Dermis blood vessel endothelial cell (primary cell): Measurements from ENCODE around the gene CLIC3. TPM values are rescaled to one million over a fixed set of nuclear protein-coding genes. Genes with fewer than 3 reads are reported as not detected.

ENCODE experiments used
- DNase-seq: peaks from one replicate; pipeline ENCODE4 v3.0.0; 2010
- total RNA-seq: library from RNA; depleted of rRNA; stranded (reverse); fragments of >200 nt; gene quantifications from 2 replicates; pipeline ENCODE4 v1.2.3, GENCODE V29; 2014

The CLIC3 gene
- total RNA-seq, 1 donor from 2014 or later = not detected

- no peak for DNase-seq
These were observed 4.0 kb upstream of the CLIC3 start for GRCh38 chr9:137000177-137000930.

- DNase-seq = peak; percentile 64
These were observed 1.5 kb upstream of the CLIC3 start for GRCh38 chr9:136997830-136998234.

- DNase-seq = no peak
These were observed 1.0 kb upstream of the CLIC3 start for GRCh38 chr9:136997371-136997770.

GRCh38 chr9:136995772-136996311, 526 bp downstream of the CLIC3 start:
- no peak for DNase-seq

GRCh38 chr9:136995362-136995761, 1.0 kb downstream of the CLIC3 start:
- DNase-seq = no peak

GRCh38 chr9:136994888-136995230, 1.5 kb downstream of the CLIC3 start:
- peak; percentile 30 for DNase-seq

- no peak for DNase-seq
These were observed 2.0 kb downstream of the CLIC3 start for GRCh38 chr9:136994180-136994887.

DNA sequence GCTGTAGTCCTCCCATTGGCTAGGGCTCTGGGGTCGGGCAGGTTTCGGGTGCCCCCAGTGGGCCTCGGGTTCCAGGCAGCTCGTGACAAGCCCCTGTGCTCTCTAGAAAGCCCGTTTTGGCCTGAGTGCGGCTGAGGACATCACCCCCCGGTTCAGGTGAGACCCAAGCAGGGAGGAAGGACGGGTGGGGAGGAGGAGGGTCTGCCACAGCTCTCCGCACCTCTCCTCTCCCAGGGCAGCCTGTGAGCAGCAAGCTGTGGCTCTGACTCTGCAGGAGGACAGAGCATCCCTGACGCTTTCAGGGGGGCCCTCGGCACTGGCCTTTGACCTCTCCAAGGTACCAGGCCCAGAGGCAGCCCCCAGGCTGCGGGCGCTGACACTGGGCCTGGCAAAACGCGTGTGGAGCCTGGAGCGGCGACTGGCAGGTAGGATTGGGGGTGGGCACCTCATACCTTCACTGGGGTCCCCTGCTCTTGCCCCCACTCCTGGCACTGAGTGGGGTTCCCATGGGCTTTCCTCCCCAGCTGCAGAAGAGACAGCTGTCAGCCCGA, 3.5 kb downstream of the CLIC3 start:
- DNase-seq = no peak

GRCh38 chr9:136991993-136992818, 4.2 kb downstream of the CLIC3 start, which contains the start of gene PAXX:
TSS of gene PAXX (plus strand) at chr9:136992422. CDS start at chr9:136992444, 22 bp downstream.
- DNase-seq = peak; percentile 93

GRCh38 chr9:136990242-136990911, 6.0 kb downstream of the CLIC3 start:
- DNase-seq = no peak

- DNase-seq = no peak
These were observed 7.5 kb downstream of the CLIC3 start for GRCh38 chr9:136988872-136989271.

- no peak for DNase-seq
These were observed 10.5 kb downstream of the CLIC3 start for GRCh38 chr9:136985853-136986252.

DNA sequence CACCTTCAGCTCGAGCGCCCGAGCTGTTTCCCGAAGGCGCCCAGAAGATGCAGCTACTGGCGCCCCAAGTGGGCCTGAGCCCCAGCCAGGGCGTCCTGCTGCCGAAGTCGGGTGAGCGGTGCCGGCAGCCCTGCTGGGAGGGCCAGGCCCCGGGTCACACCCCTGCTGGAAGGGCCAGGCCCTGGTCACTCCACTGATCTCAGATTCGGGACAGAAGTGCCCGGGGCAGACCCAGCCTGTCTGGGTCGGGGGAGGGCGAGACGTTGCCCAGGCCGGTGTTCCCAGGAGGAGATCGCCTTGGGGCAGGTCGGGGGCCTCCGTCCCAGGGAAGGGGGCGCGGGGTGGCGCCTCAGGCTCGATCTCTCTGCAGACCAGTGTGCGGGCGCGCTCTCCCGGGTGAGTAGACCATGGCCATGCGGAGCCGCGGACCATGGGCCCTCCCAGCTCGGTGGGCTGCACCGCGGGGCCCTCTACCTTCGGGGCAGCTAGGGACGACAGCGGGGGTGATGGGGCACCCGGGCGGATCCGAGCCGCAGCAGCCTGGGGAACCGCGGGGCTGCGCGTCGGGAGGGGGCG, 11.3 kb downstream of the CLIC3 start:
- no peak for DNase-seq

DNA sequence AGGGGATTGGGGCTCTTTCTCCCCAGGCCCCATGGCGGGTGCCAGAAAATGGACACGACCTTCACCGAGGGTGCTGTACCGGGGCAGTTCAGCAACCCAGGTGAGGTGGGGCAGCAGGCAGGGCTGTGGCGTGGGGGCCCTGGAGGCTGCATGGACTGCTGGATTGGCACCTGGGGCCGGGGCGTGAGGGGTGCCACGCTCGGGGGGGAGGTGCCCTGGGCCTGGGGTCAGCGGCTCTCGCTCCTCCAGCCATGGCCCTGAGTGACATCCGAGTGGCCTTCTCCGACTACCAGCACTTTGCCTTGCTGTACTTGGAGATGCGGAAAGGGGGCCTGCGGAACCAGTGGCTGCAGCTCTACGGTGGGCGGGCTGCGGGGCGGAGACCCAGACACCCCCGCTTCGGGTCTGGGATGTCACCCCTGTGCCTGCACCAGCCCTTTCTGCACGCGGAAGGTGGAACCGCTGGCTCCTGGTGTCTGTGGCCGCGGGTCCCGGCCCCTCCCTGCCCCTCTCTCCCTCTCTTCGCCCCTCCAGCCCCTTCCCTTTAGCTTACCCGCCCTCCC, 11.8 kb downstream of the CLIC3 start:
- DNase-seq = no peak

GRCh38 chr9:136983656-136984314, 12.6 kb downstream of the CLIC3 start:
- DNase-seq = no peak

DNA sequence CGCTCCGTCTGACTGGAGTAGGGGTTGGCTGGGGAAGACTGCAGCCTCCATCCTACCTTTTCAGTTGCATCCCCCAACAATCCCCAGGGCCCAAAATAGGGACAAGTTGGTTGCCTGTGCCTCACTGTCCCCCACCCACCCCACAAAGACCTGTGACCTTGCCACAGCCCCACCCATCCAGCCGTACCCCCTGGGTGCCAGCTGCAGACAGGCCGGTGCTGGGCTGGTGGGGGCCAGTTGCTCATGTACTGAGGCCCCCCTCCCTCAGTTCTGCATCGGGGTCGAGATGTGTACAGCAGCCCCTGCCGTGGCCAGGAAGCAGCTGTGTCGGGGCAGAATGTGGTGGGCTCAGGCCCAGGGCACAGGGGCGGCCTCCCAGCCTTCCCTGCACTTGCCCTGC, 13.2 kb downstream of the CLIC3 start:
- DNase-seq = no peak

DNA sequence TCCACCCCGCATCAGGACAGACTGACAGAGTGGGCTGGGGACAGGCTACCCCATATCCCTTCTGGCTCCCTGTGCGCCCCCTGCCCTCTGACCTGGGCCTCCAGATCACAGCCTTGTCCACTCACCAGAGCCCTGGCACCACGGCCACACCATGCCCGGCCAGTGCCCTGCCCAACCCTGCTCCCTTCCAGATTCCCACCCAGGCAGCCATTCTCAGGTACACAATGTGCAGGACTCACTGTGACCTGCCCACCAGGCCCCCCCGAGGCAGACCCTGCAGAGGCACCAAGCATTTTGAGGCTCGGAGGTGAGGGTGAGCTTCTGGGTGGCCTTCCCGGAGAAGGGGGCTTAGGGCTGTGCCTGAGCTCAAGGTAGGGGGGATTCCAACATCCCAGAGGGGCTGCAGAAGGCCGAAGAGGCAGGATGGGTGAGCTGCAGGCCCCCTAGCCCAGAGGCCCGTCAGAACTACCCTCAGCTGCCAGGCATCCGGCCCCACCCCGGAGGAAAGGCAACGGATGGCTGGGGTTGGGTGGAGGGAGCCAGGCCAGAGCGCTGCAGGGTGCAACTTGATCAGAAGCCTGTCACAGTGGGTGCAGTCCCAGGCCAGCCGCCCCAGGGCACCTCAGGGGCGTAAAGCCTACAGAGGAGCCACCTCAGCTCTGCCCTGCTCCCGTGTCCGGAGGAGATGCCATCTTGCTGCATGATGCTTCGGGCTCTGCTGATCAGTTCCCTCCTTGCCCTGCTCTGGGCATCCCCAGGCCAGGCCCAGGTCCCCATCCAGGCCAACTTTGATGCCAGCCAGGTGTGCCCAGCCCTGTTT, 13.9 kb downstream of the CLIC3 start, which contains the start of gene LCNL1:
TSS of gene LCNL1 (plus strand) at position 762 of the 820 bp plus-strand sequence. CDS start 594 bp downstream, outside the sequence.
- no peak for DNase-seq

GRCh38 chr9:136981588-136982231, 14.7 kb downstream of the CLIC3 start:
- peak; percentile 69 for DNase-seq
